Stimulated activated CD8-positive, alpha-beta memory T cell treated with anti-CD3 and anti-CD28 coated beads, Interleukin-4, amount 100 ng/mL, for 4 hours (primary cell): Measurements from ENCODE around the gene CYP11A1.

Source experiments
- DNase-seq, 2 donors: peaks; one replicate each; pipeline ENCODE4 v3.0.0-alpha.2; 2020; ENCODE audit warnings: low read depth in 2 of 2, low spot score in 1 of 2

CYP11A1 gene

GRCh38 chr15:74327756-74328155 is 39.7 kb downstream of the CYP11A1 start:
- no peak for DNase-seq

- no peak for DNase-seq
These were observed 40.7 kb downstream of the CYP11A1 start for GRCh38 chr15:74326746-74327145.

- DNase-seq: no peak
These were observed 42.7 kb downstream of the CYP11A1 start for GRCh38 chr15:74324714-74325113.

- peak in 1 of 2 donors; percentile 9 for DNase-seq
These were observed 44.8 kb downstream of the CYP11A1 start for GRCh38 chr15:74322558-74323180.

- DNase-seq: no peak
These were observed 46.8 kb downstream of the CYP11A1 start for GRCh38 chr15:74320352-74321247.

- no peak for DNase-seq
These were observed 47.7 kb downstream of the CYP11A1 start for GRCh38 chr15:74319596-74320351.

GRCh38 chr15:74319138-74319460 is 48.3 kb downstream of the CYP11A1 start:
- no peak for DNase-seq

GRCh38 chr15:74318376-74319137 is 48.9 kb downstream of the CYP11A1 start:
- no peak for DNase-seq

- no peak for DNase-seq
These were observed 49.5 kb downstream of the CYP11A1 start for GRCh38 chr15:74317820-74318375.

- no peak for DNase-seq
These were observed 51.3 kb downstream of the CYP11A1 start for GRCh38 chr15:74316141-74316540.

GRCh38 chr15:74315626-74316025 is 51.8 kb downstream of the CYP11A1 start:
- DNase-seq: no peak

- no peak for DNase-seq
These were observed 52.5 kb downstream of the CYP11A1 start for GRCh38 chr15:74314795-74315438.

GRCh38 chr15:74313889-74314288 is 53.6 kb downstream of the CYP11A1 start:
- DNase-seq: no peak

GRCh38 chr15:74312445-74313007 is 54.9 kb downstream of the CYP11A1 start:
- DNase-seq: no peak

GRCh38 chr15:74311734-74312444 is 55.6 kb downstream of the CYP11A1 start:
- no peak for DNase-seq

- no peak for DNase-seq
These were observed 59.3 kb downstream of the CYP11A1 start for GRCh38 chr15:74307827-74308811.

GRCh38 chr15:74306781-74307217 is 60.6 kb downstream of the CYP11A1 start:
- no peak for DNase-seq

GRCh38 chr15:74305687-74306086 is 61.8 kb downstream of the CYP11A1 start:
- DNase-seq: no peak
